Upper lobe of right lung (tissue), 1 donor: ENCODE measurements around the gene USH1G. TPM values are rescaled to one million over a fixed set of nuclear protein-coding genes. Genes with fewer than 3 reads are reported as not detected.
"Not testable (repeated sequence)": the region's sequence is repeated elsewhere in the genome, so short reads cannot be mapped to it uniquely, and the experiment has no call there.

Experiments used
- ATAC-seq: fragments of 200-7000 bp; cut with Tn5 transposase; one replicate; pipeline ENCODE4 v1.9.1; 2020; ENCODE audit warnings: mild to moderate bottlenecking, moderate library complexity
- DNase-seq: peaks from one replicate; pipeline ENCODE4 v3.0.0-alpha.2; 2020
- H3K27ac ChIP-seq: fragments of 200-600 bp; one replicate; pipeline ENCODE4 v1.8.0; 2022
- H3K27me3 ChIP-seq: fragments of 200-600 bp; one replicate; pipeline ENCODE4 v1.8.0; 2022; ENCODE audit warnings: mild to moderate bottlenecking
- H3K36me3 ChIP-seq: fragments of 200-600 bp; one replicate; pipeline ENCODE4 v1.8.0; 2022
- H3K4me1 ChIP-seq: fragments of 200-600 bp; one replicate; pipeline ENCODE4 v1.8.0; 2022
- H3K4me3 ChIP-seq: fragments of 200-600 bp; one replicate; pipeline ENCODE4 v1.8.0; 2022; ENCODE audit warnings: mild to moderate bottlenecking
- H3K9me3 ChIP-seq: fragments of 200-600 bp; one replicate; pipeline ENCODE4 v1.8.0; 2022
- intact Hi-C: fragments of 100-400 bp; cut with DNase I; formaldehyde crosslinking; loops from one replicate; pipeline ENCODE4 v1.11.0; 2022
- total RNA-seq: library from RNA; stranded (reverse); fragmentation: NEBNext Ultra II Directional; extraction: Animal tissue kit (Norgen Biotek cat#: 25700); gene quantifications from one replicate; pipeline ENCODE4 v1.2.1, GENCODE V29; 2021
- TF ChIP-seq, protein P1 (sequence below): fragments of 200-600 bp; IDR thresholded peaks from one replicate; pipeline ENCODE4 v1.8.0; 2022; ENCODE audit warnings: antibody characterized with exemption
- donor health status: DM: no; HTN: yes; CAD: no; lungs with severe emphysema.

Gene USH1G
- total RNA-seq, 1 donor from 2014 or later: not detected

DNA sequence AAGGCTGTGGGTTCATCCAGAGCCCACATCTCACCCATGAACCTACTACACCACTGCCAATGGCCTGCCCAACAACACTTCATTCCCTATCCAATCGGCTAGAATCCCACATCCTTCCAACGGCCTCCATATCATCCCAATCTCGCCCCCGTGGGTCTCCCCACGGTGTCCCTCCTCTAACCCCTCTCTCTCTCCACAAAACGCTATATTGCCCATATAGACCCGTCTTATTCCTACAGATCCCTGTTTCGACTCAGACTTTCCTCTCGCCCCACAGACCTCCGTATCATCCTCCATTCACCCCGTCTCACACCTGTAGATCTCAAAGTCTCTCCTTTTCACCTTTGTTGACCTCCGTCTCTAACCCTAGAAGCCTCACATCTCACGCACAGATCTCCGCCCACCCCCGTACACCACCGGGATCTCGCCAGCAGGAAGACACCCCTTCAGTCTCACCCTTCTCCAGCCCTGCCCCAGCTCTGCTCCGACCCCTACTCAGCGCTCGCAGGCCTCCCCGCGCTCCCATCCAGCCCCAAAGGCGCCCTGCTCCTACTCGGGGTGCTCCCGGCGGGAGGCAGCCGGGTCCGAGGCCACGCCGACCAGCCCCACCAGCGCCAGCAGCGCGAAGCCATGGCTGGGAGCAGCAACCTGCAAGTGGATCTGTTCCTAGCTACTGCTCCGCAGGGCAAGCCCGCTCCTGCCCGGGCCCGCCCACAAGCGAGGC is 50.6 kb downstream of the USH1G start, which contains the start of gene FDXR:
FDXR (minus strand) TSS at position 682 of the 724 bp plus-strand sequence; CDS start at position 632, 50 bp downstream.
- no peak for DNase-seq
- Histone ChIP-seq H3K36me3 (no peaks in the 10 kb centered on the region), H3K4me3 (peak within 1 kb of the TSS; percentile 64), H3K27me3 (no peaks in the 10 kb centered on the region), H3K4me1 (peaks cover 15% of the 10 kb centered on the region), H3K27ac (peak within 1 kb of the TSS; percentile 92), H3K9me3 (no peaks in the 10 kb centered on the region)
- ATAC-seq: no peak
- TF ChIP-seq, protein P1, sequence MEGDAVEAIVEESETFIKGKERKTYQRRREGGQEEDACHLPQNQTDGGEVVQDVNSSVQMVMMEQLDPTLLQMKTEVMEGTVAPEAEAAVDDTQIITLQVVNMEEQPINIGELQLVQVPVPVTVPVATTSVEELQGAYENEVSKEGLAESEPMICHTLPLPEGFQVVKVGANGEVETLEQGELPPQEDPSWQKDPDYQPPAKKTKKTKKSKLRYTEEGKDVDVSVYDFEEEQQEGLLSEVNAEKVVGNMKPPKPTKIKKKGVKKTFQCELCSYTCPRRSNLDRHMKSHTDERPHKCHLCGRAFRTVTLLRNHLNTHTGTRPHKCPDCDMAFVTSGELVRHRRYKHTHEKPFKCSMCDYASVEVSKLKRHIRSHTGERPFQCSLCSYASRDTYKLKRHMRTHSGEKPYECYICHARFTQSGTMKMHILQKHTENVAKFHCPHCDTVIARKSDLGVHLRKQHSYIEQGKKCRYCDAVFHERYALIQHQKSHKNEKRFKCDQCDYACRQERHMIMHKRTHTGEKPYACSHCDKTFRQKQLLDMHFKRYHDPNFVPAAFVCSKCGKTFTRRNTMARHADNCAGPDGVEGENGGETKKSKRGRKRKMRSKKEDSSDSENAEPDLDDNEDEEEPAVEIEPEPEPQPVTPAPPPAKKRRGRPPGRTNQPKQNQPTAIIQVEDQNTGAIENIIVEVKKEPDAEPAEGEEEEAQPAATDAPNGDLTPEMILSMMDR: no peak
- intact Hi-C loops: no loop called here

DNA sequence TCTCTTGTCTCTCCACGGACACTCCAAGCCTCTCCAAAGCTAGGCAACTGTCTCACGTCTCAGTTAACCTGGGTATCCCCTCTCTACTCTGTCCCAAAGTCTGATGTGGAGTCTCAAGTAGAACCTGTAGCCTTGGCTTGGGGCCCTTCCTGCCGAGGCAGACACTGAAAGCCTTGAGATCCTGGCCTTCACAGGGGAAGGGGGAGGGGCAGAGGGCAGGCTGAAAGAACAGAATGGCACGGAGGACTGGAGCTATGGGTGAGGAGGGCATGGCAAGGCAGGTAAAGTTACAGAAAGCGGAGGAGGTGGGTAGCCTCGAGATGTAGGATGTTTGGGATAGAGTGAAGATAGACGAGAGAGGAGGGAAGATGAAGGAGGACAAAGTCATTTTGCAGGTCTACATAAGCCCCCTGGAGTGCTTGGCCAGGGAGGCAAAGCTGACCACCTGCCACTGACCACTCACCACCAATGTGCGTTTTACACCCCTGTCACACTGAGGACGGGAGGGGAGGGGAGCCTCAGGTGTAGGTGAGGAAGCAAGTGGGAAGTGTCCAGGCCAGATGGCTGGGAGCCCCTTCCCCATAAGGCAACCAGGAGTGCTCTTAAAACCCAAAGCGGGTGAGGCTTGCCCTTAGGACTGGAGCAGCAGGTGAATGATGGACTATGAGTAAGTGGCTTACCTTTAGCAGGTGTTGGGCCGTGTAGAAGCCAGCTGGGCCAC is 51.5 kb downstream of the USH1G start:
- peaks cover 15% of the 10 kb centered on the region for H3K4me1 ChIP-seq
- ATAC-seq (no peak), DNase-seq (no peak)
- TF ChIP-seq, protein P1: no peak
- H3K27ac ChIP-seq: no peak overlapping the region
- H3K27me3 ChIP-seq: no peaks in the 10 kb centered on the region
- H3K36me3 ChIP-seq: no peaks in the 10 kb centered on the region
- H3K4me3 ChIP-seq: peak overlapping the region; percentile 64
- intact Hi-C loops: no loop called here
- no peaks in the 10 kb centered on the region for H3K9me3 ChIP-seq

- DNase-seq (no peak), ATAC-seq (no peak)
- Histone ChIP-seq H3K4me1 (peaks cover 15% of the 10 kb centered on the region), H3K27ac (no peak overlapping the region), H3K36me3 (no peaks in the 10 kb centered on the region), H3K4me3 (no peak overlapping the region), H3K9me3 (no peaks in the 10 kb centered on the region), H3K27me3 (no peaks in the 10 kb centered on the region)
- intact Hi-C loops: no loop called here
- TF ChIP-seq, protein P1: no peak
These were observed 52.5 kb downstream of the USH1G start for GRCh38 chr17:74870512-74870911.

GRCh38 chr17:74870028-74870427 is 53.0 kb downstream of the USH1G start:
- H3K4me1 ChIP-seq: peaks cover 15% of the 10 kb centered on the region
- H3K27ac ChIP-seq, ATAC-seq, H3K36me3 ChIP-seq, DNase-seq, H3K4me3 ChIP-seq, H3K27me3 ChIP-seq, intact Hi-C loops, H3K9me3 ChIP-seq: not testable (repeated sequence)

DNA sequence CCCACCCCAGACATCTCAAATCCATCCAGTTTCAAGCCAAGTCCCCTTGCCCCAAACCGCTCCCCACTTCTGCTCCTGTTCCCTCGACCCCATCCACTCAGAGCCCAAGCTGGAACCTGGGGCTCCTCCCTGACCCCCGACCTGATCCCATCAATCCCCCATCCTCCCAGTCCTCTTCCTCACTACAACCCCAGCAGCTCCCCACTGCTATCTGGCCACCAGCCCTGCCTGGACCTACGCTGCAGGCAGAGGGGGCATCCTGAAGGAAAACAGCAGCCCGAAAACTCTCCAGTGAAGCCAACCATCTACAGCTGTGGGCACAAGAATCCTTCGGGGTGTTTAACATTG is 54.2 kb downstream of the USH1G start:
- Histone ChIP-seq H3K27ac (no peak overlapping the region), H3K4me1 (peaks cover 13% of the 10 kb centered on the region), H3K9me3 (no peaks in the 10 kb centered on the region), H3K36me3 (no peaks in the 10 kb centered on the region), H3K4me3 (no peak overlapping the region), H3K27me3 (no peaks in the 10 kb centered on the region)
- no peak for DNase-seq
- intact Hi-C loops: loop anchor here (10.0 kb wide), 1 partner anchor 124 kb away; the partner anchor contains the start of gene NHERF1
- TF ChIP-seq, protein P1: no peak
- no peak for ATAC-seq

DNA sequence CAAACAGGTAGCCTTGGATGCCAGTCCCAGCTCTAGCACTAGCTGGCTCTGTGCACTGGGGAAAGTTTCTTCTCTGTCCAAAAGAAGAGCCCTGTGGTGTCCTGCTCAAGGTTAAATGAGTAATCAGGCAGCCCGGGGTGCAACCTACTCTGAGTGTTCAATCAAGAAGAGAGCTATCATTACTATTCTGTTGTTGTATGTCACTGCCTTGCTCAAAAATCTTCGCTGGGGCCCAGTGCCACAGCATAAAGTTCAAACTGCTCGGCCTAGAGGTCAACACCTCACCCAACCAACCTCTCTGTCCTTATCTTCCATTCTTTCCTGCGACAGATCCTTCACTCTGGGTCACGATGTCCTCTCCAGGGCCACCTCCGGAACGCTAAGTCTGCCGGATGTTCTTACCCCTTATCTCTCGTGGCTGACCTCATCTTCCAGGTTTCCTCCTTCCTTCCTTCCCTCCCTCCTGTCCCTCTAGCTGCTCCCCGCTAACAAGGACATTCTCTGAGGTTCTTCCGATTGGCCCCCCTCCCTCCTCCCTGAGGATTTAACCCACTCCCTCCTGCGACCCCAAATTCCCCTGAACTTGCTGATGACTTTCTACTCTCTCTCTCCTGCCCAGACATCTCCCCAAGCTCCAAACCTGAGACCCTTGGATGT is 54.7 kb downstream of the USH1G start:
- H3K27me3 ChIP-seq: no peaks in the 10 kb centered on the region
- H3K4me1 ChIP-seq: peaks cover 11% of the 10 kb centered on the region
- no peak for DNase-seq
- ATAC-seq: no peak
- no peaks in the 10 kb centered on the region for H3K36me3 ChIP-seq
- H3K4me3 ChIP-seq: no peak overlapping the region
- TF ChIP-seq, protein P1: no peak
- intact Hi-C loops: loop anchor here (10.0 kb wide), 1 partner anchor 124 kb away; the partner anchor contains the start of gene NHERF1
- no peak overlapping the region for H3K27ac ChIP-seq
- no peaks in the 10 kb centered on the region for H3K9me3 ChIP-seq
